ENCODE results near the gene ZKSCAN2. TPM values are rescaled to one million over a fixed set of nuclear protein-coding genes. Genes with fewer than 3 reads are reported as not detected.
A peak's percentile ranks its signal among the peaks of the same experiment; 100 is the strongest.

The ZKSCAN2 gene
- total RNA-seq (1 to 10 TPM; 3.6 to 4.1 TPM), polyA plus RNA-seq (1 to 10 TPM; 1.2 to 1.4 TPM)

GRCh38 chr16:25257470-25257955 is at the start of gene ZKSCAN2:
TSS of gene ZKSCAN2 (minus strand) at chr16:25257845. CDS start at chr16:25257127, 718 bp downstream.
- Histone ChIP-seq H3K9me3 (ENCODE audit: control insufficient read depth in 1 of 2, low read length in 2 of 2) (no peaks in the 10 kb centered on the region), H3K4me3 (ENCODE audit: low read length in 2 of 2) (peak within 1 kb of the TSS; percentile 80 to 84), H3K27me3 (ENCODE audit: insufficient read depth, low read length) (no peaks in the 10 kb centered on the region), H3K4me1 (ENCODE audit: insufficient read depth, low read length) (peaks cover 43% of the 10 kb centered on the region), H3K27ac (ENCODE audit: low read depth, low read length) (peak within 1 kb of the TSS; percentile 84), H3K36me3 (ENCODE audit: insufficient read depth, low read length) (peaks cover 3% of the 10 kb centered on the region)
- ChIA-PET CTCF (ENCODE audit: partially characterized antibody) (interaction anchor here (1.2 to 1.3 kb wide), 2 partner anchors 24 to 32 kb away, joined by 4 to 6 read pairs; no protein-coding TSS in a partner anchor), POLR2A (ENCODE audit: partially characterized antibody) (interaction anchor here (0.7 to 2.1 kb wide), 3 partner anchors 10 to 226 kb away, joined by 3 to 6 read pairs (median 3); no protein-coding TSS in a partner anchor)
- Mint-ChIP-seq H3K4me3 (peak within 1 kb of the TSS; percentile 93 to 98 (median 96)), H3K9me3 (peaks cover 0 to 2% (median 0%) of the 10 kb centered on the region in 8 donors), H3K4me1 (peaks cover 40 to 68% (median 55%) of the 10 kb centered on the region in 4 donors), H3K27me3 (no peaks in the 10 kb centered on the region), H3K36me3 (peaks cover 0 to 44% of the 10 kb centered on the region in 2 donors), H3K27ac (peak within 1 kb of the TSS; percentile 96 to 98 (median 97))
- DNase-seq: peak; percentile 76 to 83 (median 80)
- intact Hi-C loops (cut with micrococcal nuclease): loop anchor here (2.0 to 10.0 kb wide), 2 partner anchors 193 to 719 kb away; partner anchors contain the start of gene RBBP6

- DNase-seq: no peak
- ChIA-PET POLR2A (ENCODE audit: partially characterized antibody) (no interaction called here), CTCF (ENCODE audit: partially characterized antibody) (no interaction called here)
- Mint-ChIP-seq H3K27me3 (peaks cover 0 to 4% of the 10 kb centered on the region in 2 donors), H3K36me3 (no peaks in the 10 kb centered on the region), H3K4me3 (no peak overlapping the region), H3K9me3 (peaks cover 0 to 4% (median 0%) of the 10 kb centered on the region in 8 donors), H3K4me1 (peaks cover 7 to 9% (median 7%) of the 10 kb centered on the region in 4 donors), H3K27ac (no peak overlapping the region)
- H3K27me3 ChIP-seq (ENCODE audit: insufficient read depth, low read length): no peaks in the 10 kb centered on the region
- intact Hi-C loops (cut with micrococcal nuclease): no loop called here
- H3K27ac ChIP-seq (ENCODE audit: low read depth, low read length): no peak overlapping the region
- H3K9me3 ChIP-seq (ENCODE audit: control insufficient read depth in 1 of 2, low read length in 2 of 2): no peaks in the 10 kb centered on the region
- H3K4me1 ChIP-seq (ENCODE audit: insufficient read depth, low read length): no peaks in the 10 kb centered on the region
- no peaks in the 10 kb centered on the region for H3K36me3 ChIP-seq (ENCODE audit: insufficient read depth, low read length)
- no peak overlapping the region for H3K4me3 ChIP-seq (ENCODE audit: low read length in 2 of 2)
These were observed 42.3 kb upstream of the ZKSCAN2 start for GRCh38 chr16:25299792-25300590.

- no peak overlapping the region for H3K27ac Mint-ChIP-seq
- Histone ChIP-seq H3K4me1 (ENCODE audit: insufficient read depth, low read length) (no peaks in the 10 kb centered on the region), H3K4me3 (ENCODE audit: low read length in 2 of 2) (no peak overlapping the region), H3K27ac (ENCODE audit: low read depth, low read length) (no peak overlapping the region), H3K36me3 (ENCODE audit: insufficient read depth, low read length) (no peaks in the 10 kb centered on the region), H3K9me3 (ENCODE audit: control insufficient read depth in 1 of 2, low read length in 2 of 2) (no peaks in the 10 kb centered on the region), H3K27me3 (ENCODE audit: insufficient read depth, low read length) (no peaks in the 10 kb centered on the region)
- H3K36me3 Mint-ChIP-seq: peaks cover 0 to under 1% of the 10 kb centered on the region in 2 donors
- H3K27me3 Mint-ChIP-seq: peaks cover 2 to 4% of the 10 kb centered on the region in 2 donors
- intact Hi-C loops (cut with micrococcal nuclease): no loop called here
- H3K9me3 Mint-ChIP-seq: no peaks in the 10 kb centered on the region
- ChIA-PET POLR2A (ENCODE audit: partially characterized antibody) (no interaction called here), CTCF (ENCODE audit: partially characterized antibody) (no interaction called here)
- peaks cover 7 to 9% (median 7%) of the 10 kb centered on the region in 4 donors for H3K4me1 Mint-ChIP-seq
- DNase-seq: no peak
- H3K4me3 Mint-ChIP-seq: no peak overlapping the region
These were observed 40.7 kb upstream of the ZKSCAN2 start for GRCh38 chr16:25298165-25298872.

DNA sequence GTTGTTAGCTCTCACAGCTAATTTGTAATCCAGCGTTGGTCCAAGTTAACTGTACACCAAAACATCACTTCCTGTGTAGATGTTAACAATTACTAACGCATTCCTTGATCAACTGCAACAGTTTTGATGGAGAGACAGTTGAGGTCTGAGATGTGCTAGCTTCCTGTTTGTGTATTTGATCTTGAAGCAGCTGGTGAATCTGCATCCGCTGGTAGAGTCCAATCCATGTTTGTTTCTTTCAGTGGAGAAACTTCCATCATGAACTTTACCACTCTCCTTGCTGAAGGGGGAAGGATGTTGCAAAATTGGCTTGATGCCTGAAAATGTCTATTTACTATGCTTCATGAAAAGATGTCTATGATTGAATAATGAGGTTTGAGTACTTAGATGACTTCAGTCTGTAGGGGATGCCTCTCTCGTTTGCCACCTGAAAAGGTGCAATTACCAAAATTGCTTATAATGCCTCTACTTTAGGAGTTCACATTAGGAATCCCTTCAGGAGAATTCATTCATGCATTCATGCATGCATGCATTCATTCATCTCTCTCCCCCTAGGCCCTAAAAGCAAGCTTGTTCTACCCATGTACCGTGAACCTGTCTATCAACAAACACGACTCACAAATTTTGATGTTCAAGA is 39.6 kb upstream of the ZKSCAN2 start:
- no peaks in the 10 kb centered on the region for H3K4me1 ChIP-seq (ENCODE audit: insufficient read depth, low read length)
- peaks cover 2 to 4% of the 10 kb centered on the region in 2 donors for H3K27me3 Mint-ChIP-seq
- no peak overlapping the region for H3K4me3 Mint-ChIP-seq
- no peak overlapping the region for H3K27ac ChIP-seq (ENCODE audit: low read depth, low read length)
- DNase-seq: no peak
- H3K9me3 Mint-ChIP-seq: no peaks in the 10 kb centered on the region
- intact Hi-C loops (cut with micrococcal nuclease): no loop called here
- no peaks in the 10 kb centered on the region for H3K9me3 ChIP-seq (ENCODE audit: control insufficient read depth in 1 of 2, low read length in 2 of 2)
- peaks cover 0 to 8% of the 10 kb centered on the region in 2 donors for H3K36me3 Mint-ChIP-seq
- POLR2A ChIA-PET (ENCODE audit: partially characterized antibody): no interaction called here
- H3K4me3 ChIP-seq (ENCODE audit: low read length in 2 of 2): no peak overlapping the region
- H3K27me3 ChIP-seq (ENCODE audit: insufficient read depth, low read length): no peaks in the 10 kb centered on the region
- CTCF ChIA-PET (ENCODE audit: partially characterized antibody): no interaction called here
- H3K36me3 ChIP-seq (ENCODE audit: insufficient read depth, low read length): no peaks in the 10 kb centered on the region
- peaks cover 8 to 9% (median 9%) of the 10 kb centered on the region in 4 donors for H3K4me1 Mint-ChIP-seq
- H3K27ac Mint-ChIP-seq: no peak overlapping the region

- no peaks in the 10 kb centered on the region for H3K27me3 ChIP-seq (ENCODE audit: insufficient read depth, low read length)
- no peak overlapping the region for H3K4me3 ChIP-seq (ENCODE audit: low read length in 2 of 2)
- Mint-ChIP-seq H3K27ac (no peak overlapping the region), H3K9me3 (peaks cover 0 to 6% (median under 1%) of the 10 kb centered on the region in 8 donors), H3K4me3 (no peak overlapping the region), H3K36me3 (peaks cover 0 to 19% of the 10 kb centered on the region in 2 donors), H3K4me1 (peaks cover 0 to 2% (median under 1%) of the 10 kb centered on the region in 4 donors), H3K27me3 (peaks cover 0 to 2% of the 10 kb centered on the region in 2 donors)
- DNase-seq: no peak
- no peaks in the 10 kb centered on the region for H3K36me3 ChIP-seq (ENCODE audit: insufficient read depth, low read length)
- CTCF ChIA-PET (ENCODE audit: partially characterized antibody): interaction anchor here (2.1 kb wide), 1 partner anchor 15 kb away, joined by 11 read pairs; no protein-coding TSS in a partner anchor
- intact Hi-C loops (cut with micrococcal nuclease): no loop called here
- H3K4me1 ChIP-seq (ENCODE audit: insufficient read depth, low read length): no peaks in the 10 kb centered on the region
- POLR2A ChIA-PET (ENCODE audit: partially characterized antibody): no interaction called here
- no peaks in the 10 kb centered on the region for H3K9me3 ChIP-seq (ENCODE audit: control insufficient read depth in 1 of 2, low read length in 2 of 2)
- no peak overlapping the region for H3K27ac ChIP-seq (ENCODE audit: low read depth, low read length)
These were observed 33.9 kb upstream of the ZKSCAN2 start for GRCh38 chr16:25291580-25291979.

DNA sequence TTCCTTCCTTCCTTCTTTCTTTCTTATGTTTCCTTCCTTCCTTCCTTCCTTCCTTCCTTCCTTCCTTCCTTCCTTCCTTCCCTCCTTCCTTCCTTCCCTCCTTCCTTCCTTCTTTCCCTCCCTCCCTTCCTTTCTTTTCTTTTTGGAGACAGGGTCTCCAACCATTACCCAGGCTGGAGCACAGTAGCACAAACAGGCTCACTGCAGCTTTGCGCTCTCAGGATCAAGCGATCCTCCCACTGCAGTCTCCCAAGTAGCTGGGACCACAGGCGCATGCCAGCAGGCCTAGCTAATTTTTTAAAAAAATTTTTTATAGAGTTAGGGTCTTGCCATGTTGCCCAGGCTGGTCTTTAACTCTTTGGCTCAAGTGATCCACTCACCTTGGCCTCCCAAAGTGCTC is 31.8 kb upstream of the ZKSCAN2 start:
- CTCF ChIA-PET (ENCODE audit: partially characterized antibody): interaction anchor here (2.1 kb wide), 1 partner anchor 13 kb away, joined by 11 read pairs; no protein-coding TSS in a partner anchor
- Histone ChIP-seq H3K4me3 (ENCODE audit: low read length in 2 of 2) (no peak overlapping the region), H3K27me3 (ENCODE audit: insufficient read depth, low read length) (no peaks in the 10 kb centered on the region), H3K4me1 (ENCODE audit: insufficient read depth, low read length) (no peaks in the 10 kb centered on the region), H3K9me3 (ENCODE audit: control insufficient read depth in 1 of 2, low read length in 2 of 2) (no peaks in the 10 kb centered on the region), H3K27ac (ENCODE audit: low read depth, low read length) (no peak overlapping the region), H3K36me3 (ENCODE audit: insufficient read depth, low read length) (no peaks in the 10 kb centered on the region)
- DNase-seq: no peak
- peaks cover 0 to 2% (median under 1%) of the 10 kb centered on the region in 4 donors for H3K4me1 Mint-ChIP-seq
- H3K9me3 Mint-ChIP-seq: peaks cover 0 to 21% (median 8%) of the 10 kb centered on the region in 8 donors
- peaks cover 0 to 2% of the 10 kb centered on the region in 2 donors for H3K27me3 Mint-ChIP-seq
- POLR2A ChIA-PET (ENCODE audit: partially characterized antibody): interaction anchor here (0.6 kb wide), 1 partner anchor 137 kb away, joined by 4 read pairs; no protein-coding TSS in a partner anchor
- no peak overlapping the region for H3K27ac Mint-ChIP-seq
- peaks cover 3 to 19% of the 10 kb centered on the region in 2 donors for H3K36me3 Mint-ChIP-seq
- intact Hi-C loops (cut with micrococcal nuclease): no loop called here
- H3K4me3 Mint-ChIP-seq: no peak overlapping the region

Data from CD4-positive, alpha-beta memory T cell (primary cell).